KG1 (cell line): ENCODE results near the gene MASP2.
"Not testable (repeated sequence)": the region's sequence is repeated elsewhere in the genome, so short reads cannot be mapped to it uniquely, and the experiment has no call there.

ENCODE experiments used
- DNase-seq: peaks from one replicate; lab custom pipeline; 2025; lab: John Stamatoyannopoulos, UW

The MASP2 gene

DNA sequence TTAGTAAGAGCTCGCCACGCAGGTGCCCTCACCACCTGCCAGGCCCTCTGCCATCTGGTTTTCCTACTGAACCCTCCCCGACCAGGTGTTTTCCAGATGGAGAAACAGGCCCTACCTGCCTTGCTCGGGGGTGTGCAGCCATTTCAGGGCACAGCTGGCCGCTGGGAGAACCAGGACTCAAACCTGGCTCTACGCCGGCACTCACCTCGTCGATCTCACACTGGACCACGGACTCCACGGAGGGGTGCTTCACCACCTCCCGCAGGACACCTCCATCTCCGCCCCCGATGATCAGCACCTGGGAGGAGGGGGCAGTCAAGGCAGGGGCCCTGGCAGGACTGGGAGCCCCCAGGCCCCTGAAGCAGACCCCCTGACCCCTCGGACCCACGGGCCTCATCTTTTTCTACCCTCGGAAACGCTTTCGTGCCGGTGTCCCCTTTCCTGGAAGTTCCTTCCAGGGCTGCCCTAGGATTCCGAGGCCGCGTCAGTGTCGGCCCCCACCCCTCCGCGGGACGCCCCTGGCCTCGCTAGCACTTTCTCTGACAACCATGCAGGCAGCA, 11.6 kb upstream of the MASP2 start:
- no peak for DNase-seq

DNA sequence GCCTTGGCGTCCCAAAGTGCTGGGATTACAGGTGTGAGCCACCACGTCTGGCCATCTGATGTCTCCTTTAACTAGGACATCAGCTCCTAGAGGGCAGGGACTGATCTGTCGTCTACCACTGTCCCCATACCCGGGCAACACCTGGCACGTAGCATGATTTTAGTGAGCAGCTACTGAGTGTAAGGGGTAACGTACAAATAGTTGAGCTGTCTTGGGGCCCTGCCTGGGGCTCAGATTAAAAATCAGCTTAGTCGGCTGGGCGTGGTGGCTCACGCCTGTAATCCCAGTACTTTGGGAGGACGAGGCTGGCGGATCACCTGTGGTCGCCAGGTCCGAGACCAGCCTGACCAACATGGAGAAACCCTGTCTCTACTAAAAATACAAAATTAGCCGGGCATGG, 11.0 kb upstream of the MASP2 start:
- no peak for DNase-seq

DNA sequence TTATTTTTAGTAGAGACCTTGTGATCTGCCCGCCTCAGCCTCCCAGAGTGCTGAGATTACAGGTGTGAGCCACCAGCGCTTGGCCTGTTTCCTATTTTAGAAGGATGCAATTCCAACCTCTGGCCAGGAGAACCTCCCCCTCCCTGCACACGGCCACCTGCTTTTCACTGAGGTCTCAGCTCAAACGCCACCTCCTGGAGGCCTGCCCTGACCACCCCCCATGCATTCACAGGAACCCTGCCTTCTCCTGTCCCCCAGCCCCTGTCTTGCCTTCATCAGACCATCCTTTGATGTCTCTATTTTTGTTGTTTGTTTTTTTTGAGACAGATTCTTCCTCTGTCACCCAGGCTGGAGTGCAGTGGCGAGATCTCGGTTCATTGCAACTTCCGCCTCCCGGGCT, 10.4 kb upstream of the MASP2 start:
- DNase-seq, result no peak

- DNase-seq, result no peak
These were observed 9.5 kb upstream of the MASP2 start for GRCh38 chr1:11056504-11056903.

- DNase-seq, result no peak
These were observed 8.6 kb upstream of the MASP2 start for GRCh38 chr1:11055676-11056075.

DNA sequence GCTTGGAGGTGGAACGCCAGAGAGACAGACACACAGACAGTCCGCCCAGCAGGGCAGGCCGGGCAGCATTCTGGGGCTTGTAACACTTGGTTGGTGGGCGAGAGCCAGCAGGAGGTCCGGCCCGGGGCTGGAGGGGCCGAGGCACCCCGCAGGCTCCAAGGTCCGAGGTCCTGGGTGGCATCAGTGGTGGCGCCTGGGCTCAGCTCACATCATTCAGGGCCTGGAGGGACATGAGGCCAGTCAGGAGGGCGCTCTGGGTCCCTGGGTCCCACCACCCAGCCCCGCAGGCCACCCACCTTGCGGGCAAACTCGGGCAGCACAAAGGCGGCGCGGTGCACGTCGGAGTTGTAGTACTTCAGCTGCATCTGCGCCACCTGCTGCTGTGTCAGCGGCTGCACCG, 7.6 kb upstream of the MASP2 start:
- no peak for DNase-seq

- no peak for DNase-seq
These were observed 7.1 kb upstream of the MASP2 start for GRCh38 chr1:11054181-11054580.

DNA sequence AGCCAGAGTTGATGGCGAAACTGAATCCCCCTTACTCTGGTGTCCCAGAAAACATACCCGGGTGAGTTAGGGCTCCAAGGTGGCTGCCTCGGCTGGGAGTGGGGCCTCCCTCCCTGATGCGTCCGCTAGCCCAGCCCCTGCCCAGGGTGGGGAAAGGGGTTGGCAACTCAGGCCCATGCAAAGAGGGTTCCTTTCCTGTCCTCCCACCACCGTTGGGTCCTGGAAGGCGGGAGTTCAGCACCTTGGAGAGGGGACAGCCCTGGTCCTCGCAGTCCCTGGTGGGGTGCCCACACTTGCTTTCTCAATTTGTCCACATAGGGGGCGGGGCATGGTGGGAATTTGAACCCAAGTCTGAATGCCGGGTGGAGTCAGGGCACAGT, 6.7 kb upstream of the MASP2 start:
- no peak for DNase-seq

DNA sequence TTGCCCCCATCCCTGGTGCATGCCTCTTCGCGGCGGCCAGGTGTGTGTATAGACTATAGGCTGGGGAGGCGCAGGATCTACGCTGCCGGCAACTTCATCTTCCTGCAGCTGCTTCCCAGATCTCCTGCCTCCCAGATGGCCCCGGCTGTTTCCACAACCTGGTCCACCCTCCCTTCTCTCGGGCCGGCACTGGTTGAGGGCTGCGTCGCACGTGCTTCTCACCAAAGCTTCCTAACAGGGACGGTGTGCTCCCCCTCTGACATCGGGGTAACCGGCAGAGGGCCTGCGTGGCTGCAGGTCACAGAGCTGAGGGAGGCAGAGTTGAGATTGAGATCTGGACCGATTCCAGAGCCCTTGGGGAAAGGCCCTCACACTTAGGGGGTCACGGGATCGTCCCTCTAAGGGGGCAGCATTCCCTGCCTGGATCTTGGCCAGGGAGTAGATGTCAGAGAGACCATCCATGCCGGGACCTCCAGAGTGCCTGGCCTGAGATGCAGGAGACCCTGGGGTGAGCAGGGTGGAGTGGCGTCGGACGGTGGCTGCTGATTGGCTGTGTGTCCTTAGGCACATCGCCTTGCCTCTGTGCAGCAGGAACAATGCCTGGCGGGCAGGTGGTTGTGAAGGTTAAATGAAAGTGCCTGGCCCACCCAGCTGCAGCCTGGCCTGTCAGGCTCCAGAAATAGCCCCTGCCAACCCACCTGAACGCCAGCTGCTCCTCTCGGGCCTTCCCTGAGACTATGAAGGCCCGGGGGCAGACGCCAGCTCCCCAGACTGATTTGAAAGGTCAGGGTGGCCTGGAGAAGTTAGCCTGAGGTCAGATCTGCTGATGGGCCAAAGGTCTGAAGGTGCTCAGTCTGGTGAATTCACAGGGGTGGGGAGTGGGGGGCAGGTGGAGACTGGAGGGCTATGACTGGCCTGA, 6.1 kb upstream of the MASP2 start:
- no peak for DNase-seq

DNA sequence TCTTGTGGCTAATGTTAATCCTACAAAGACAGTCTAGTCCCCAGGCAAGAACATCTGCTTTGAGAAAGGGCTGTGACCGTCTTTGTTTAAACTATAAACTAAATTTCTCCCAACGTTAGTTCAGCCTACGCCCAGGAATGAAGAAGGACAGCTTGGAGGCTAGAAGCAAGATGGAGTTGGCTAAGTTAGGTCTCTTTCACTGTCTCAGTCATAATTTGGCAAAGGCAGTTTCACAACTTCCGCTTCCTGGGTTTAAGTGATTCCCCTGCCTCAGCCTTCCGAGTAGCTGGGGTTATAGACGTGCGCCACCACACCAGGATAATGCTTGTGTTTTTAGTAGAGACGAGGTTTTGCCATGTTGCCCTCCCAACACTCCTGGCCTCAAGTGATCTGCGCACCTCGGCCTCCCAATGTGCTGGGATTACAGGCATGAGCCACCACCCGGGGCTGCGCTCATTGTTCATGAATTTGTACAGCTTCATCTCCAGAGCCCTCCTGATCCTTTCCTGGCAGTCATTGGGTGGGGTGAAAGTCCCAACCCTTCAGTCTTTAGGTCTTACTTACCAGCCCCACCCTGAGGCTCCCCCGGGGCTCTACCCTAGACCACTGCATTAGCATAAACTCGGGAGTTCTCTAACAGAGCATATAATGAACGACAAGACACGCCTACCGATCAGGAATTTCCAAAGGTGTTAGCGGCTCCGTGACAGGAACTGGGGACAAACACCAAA, 4.9 kb upstream of the MASP2 start:
- no peak for DNase-seq

DNA sequence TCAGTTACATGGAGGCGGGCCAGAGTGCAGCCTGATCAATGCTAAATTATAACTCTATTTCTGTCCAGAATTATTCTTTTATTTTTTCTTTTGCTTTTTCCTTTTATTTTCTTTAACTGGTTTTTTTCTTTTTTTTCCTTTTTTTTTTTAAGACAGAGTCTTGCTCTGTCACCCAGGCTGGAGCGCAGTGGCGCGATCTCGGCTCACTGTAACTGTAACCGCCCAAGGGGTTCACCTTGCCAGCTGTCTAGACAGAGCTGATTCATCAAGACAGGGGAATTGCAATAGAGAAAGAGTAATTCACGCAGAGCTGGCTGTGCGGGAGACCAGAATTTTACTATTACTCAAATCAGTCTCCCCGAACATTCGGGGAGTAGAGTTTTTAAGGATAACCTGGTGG, 4.1 kb upstream of the MASP2 start:
- not testable (repeated sequence) for DNase-seq

DNA sequence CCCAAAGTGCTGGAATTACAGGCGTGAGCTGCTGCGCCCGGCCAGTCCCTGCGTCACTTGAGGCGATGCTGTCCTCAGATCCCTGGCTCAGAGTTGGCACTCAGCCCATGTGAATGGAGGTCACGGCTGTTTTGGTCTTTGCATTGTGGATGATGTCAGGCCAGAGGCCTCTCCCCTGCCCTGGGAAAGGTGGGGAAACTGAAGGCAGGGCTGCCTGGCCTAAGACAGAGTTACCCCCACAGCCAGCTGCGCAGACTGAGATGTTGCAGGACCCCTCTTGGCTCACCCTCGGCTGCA, 821 bp downstream of the MASP2 start:
- no peak for DNase-seq

DNA sequence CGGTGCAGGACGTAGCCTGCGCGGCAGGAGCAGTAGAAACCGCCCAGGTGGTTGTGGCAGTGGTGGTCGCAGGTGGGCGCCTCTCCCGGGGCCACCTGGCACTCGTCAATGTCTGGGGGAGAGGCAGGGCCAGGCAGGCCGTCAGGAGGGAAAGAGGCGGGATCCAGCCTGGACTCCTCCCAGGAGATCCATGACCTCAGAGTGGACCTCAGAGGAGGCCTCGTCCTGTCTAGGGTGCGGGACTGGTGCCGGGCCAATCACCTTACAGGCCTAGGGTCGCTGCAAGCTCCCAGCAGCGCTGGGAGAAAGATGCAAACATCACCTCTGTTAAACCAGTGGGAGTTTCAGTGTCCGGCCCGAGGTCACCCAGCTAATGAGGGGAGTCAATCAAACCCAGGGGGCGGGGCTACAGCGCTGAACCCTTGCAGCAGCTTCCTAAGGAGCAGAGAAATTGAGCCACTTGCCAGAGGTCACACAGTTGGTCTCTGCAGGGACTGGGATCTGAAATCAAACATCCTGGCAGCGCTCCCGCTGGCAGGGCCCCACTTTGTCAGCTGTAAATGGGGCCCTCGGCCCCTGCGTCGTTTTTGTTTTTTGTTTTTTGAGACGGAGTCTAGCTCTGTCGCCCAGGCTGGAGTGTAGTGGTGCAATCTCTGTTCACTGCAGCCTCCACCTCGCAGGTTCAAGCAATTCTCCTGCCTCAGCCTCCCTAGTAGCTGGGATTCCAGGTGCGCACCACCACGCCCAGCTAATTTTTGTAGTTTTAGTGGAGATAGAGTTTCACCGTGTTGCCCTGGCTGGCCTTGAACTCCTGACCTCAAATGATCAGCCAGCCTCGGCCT, 1.4 kb downstream of the MASP2 start:
- DNase-seq, result no peak

- DNase-seq, result no peak
These were observed 2.1 kb downstream of the MASP2 start for GRCh38 chr1:11044849-11045427.

DNA sequence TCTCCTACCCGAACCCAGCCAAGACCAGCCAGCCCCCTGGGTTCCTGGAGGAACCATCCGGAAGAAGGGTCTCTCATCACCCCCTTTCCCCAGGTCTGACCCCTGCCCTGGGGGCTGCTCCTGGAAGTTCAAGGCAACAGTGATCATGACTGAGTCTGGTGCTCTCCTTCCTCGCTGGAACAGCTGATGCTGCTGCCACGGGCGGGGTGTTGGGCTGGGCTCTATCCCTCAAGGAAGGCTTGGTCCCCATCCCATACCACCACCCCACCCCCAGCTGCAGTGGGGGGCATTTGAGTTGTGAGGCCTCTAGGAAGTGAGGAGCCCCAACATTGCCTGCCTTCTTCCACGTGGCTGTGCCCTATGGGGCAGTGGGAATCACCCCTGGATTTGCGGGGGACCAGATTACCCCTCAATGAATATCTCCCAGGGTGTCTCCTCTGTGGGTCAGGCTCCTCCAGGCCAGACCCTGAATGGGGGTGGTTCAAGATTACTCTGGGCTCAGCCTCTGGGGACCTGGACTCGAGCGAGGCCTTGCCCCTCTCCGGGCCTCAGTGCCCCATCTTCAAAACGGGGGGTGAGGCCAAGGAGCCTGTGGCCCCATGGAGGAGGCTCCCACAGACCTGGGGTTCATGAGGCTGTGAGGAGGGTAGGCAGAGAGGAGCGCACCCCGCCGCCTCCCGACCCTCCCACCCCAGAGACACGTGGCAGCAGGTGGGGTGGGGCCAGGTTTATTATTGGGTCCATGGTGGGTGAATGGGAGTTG, 2.8 kb downstream of the MASP2 start:
- DNase-seq, result no peak

DNA sequence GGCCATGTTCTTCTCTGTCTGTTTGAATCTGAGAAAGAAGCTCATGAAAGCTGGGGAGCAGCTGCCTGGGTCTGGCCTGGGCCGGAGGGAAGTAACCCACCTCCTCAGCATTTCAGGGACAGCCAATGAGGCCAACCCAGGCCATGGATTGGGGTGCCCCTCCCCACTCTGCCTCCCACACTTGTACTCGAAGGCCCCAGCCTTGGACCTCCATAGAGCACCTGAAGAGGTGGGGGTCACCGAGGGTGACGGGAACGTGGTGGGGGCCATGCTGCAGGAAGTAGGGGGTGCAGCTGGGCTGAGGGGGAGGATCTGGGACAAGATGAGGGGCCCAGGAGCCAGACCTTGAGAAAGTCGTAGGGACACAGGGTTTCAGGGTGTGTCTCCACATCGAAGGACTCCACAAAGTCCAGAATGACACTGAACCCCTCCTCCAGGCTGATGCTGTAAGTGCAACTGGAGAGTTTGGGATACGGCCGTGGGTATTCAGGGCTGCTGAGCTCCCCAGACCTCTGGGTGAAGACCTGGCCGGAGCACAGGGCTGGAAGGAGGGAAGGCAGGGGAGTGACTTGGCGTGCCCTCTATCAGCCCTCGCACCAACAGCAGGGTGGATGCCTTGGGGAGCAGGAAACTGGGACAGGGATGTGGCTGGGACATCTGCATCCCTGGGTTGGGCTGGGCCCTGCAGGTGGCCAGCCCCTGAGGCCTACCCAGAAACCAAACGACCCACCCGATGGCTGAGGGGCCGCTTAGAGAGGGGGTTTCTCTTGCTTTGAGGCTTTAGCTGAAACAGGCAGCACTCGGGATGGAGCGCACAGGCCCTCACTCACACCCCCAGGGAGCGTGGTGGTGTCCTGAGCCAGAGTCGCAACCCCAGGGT, 3.8 kb downstream of the MASP2 start:
- no peak for DNase-seq

DNA sequence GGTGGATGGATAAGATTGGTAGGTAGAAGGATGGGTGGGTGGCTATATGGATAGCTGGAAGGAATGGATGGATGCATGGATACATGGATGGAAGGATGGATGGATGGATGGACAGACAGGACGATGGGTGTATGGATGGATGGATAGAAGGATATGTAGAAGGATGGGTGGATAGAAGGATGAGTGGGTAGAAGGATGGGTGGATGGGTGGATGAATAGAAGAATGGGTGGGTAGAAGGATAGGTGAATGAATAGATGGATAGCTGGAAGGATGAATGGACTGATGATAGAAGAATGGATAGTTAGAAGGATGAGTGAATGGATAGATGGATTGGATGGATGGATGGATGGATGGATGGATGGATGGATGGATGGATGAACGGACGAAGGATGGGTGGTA, 5.0 kb downstream of the MASP2 start:
- no peak for DNase-seq

DNA sequence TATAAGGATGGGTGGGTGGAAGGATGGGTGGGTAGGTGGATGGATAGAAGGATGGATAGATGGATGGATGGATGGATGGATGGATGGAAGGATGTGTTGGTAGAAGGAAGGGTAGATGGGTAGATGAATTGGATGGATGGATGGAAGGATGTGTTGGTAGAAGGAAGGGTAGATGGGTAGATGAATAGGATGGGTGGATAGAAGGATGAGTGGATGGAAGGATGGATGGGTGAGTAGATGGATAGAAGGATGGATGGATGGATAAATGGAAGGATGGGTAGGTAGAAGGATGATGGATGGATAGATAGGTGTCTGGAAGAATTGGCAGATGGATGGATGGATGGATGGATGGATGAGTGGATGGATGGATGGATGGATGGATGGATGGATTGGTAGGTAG, 6.0 kb downstream of the MASP2 start:
- DNase-seq, result no peak

DNA sequence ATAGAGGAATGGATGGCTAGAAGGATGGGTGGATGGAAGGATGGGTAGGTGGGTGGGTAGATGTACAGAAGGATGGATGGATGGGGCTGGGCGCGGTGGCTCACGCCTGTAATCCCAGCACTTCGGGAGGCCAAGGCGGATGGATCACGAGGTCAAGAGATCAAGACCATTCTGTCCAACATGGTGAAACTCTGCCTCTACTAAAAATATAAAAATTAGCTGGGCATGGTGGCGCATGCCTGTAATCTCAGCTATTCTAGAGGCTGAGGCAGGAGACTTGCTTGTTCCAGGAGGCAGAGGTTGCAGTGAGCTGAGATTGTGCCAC, 7.0 kb downstream of the MASP2 start:
- DNase-seq, result not testable (repeated sequence)

DNA sequence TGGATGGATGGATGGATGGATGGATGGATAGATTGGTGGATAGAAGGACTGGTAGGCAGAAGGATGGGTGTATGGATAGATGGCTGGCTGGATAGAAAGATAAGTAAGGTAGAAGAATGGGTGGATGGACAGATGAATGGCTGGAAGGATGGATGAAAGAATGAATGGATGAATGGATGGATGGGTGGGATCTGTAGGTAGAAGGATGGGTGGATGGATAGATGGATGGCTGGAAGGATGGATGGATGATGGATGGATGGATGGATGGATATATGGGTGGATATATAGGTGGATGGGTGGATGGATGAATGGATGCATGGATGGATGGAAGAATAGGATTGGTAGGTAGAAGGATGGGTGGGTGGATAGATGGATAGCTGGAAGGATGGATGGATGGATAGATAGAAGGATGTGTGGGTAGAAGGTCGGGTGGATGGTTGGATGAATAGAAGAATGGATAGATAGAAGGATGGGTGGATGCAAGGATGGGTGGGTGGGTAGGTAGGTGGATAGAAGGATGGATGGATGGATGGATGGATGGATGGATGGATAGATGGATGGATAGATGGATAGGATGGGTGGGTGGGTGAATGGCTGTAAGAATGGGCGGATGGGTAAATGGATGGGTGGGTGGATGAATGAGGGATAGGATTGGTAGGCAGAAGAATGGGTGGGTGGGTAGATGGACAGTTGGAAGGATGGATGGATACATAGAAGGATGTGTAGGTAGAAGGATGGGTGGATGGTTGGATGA, 7.5 kb downstream of the MASP2 start:
- no peak for DNase-seq
